BE2C (cell line): ENCODE results near the gene KCNE4.
"Not testable (repeated sequence)": the region's sequence is repeated elsewhere in the genome, so short reads cannot be mapped to it uniquely, and the experiment has no call there.

Experiments
- DNase-seq: peaks from one replicate; pipeline ENCODE4 v3.0.0-alpha.2; 2020
- H3K27me3 ChIP-seq: fragments of 250-450 bp; sonication (Bioruptor Pico); 2 replicates; pipeline ENCODE4 v1.5.1; 2020; ENCODE audit warnings: mild to moderate bottlenecking
- H3K36me3 ChIP-seq: fragments of 250-450 bp; sonication (Bioruptor Pico); 2 replicates; pipeline ENCODE4 v1.5.1; 2020; ENCODE audit warnings: mild to moderate bottlenecking
- H3K4me1 ChIP-seq: fragments of 250-450 bp; sonication (Bioruptor Pico); 2 replicates; pipeline ENCODE4 v1.5.1; 2020
- H3K4me3 ChIP-seq: 2 replicates; pipeline ENCODE4 v1.5.1; 2011; ENCODE audit warnings: low read depth, low read length
- H3K9me3 ChIP-seq: fragments of 250-450 bp; sonication (Bioruptor Pico); 2 replicates; pipeline ENCODE4 v1.5.1; 2020
- TF ChIP-seq, protein P1 (sequence below): IDR thresholded peaks from 2 replicates; pipeline ENCODE4 v1.5.1; 2012; ENCODE audit warnings: mild to moderate bottlenecking, low read depth, low read length

Gene KCNE4

DNA sequence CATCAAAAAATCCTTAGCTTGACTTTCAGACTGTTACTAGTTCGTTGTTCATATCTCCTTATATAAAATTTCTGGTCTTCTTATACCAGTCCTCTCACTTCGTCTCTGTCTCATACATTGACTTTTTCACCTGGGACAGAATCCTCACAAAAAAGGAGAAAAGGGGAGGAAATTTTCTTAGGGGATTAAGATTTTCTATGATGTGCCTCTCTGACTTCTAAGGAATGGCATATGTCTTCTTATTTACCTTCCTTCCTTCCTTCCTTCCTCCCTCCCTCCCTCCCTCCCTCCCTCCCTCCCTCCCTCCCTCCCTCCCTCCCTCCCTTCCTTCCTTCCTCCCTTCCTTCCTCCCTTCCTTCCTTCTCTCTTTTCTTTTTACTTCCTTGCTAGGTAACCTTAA is 27.9 kb downstream of the KCNE4 start:
- peaks cover 21% of the 10 kb centered on the region for H3K4me1 ChIP-seq
- no peaks in the 10 kb centered on the region; the same call in 1 of the 2 replicates for H3K9me3 ChIP-seq
- no peak for DNase-seq
- TF ChIP-seq, protein P1, sequence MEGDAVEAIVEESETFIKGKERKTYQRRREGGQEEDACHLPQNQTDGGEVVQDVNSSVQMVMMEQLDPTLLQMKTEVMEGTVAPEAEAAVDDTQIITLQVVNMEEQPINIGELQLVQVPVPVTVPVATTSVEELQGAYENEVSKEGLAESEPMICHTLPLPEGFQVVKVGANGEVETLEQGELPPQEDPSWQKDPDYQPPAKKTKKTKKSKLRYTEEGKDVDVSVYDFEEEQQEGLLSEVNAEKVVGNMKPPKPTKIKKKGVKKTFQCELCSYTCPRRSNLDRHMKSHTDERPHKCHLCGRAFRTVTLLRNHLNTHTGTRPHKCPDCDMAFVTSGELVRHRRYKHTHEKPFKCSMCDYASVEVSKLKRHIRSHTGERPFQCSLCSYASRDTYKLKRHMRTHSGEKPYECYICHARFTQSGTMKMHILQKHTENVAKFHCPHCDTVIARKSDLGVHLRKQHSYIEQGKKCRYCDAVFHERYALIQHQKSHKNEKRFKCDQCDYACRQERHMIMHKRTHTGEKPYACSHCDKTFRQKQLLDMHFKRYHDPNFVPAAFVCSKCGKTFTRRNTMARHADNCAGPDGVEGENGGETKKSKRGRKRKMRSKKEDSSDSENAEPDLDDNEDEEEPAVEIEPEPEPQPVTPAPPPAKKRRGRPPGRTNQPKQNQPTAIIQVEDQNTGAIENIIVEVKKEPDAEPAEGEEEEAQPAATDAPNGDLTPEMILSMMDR = no peak
- no peak overlapping the region for H3K4me3 ChIP-seq
- no peaks in the 10 kb centered on the region for H3K27me3 ChIP-seq
- H3K36me3 ChIP-seq = no peaks in the 10 kb centered on the region

- not testable (repeated sequence) for DNase-seq
Observed at GRCh38 chr2:223080790-223081360, 28.9 kb downstream of the KCNE4 start.

GRCh38 chr2:223081789-223082188 is 29.8 kb downstream of the KCNE4 start:
- no peaks in the 10 kb centered on the region for H3K36me3 ChIP-seq
- peaks cover 35% of the 10 kb centered on the region for H3K4me1 ChIP-seq
- H3K4me3 ChIP-seq = no peak overlapping the region
- TF ChIP-seq, protein P1 = no peak
- H3K27me3 ChIP-seq = no peaks in the 10 kb centered on the region
- DNase-seq = no peak
- no peaks in the 10 kb centered on the region; the same call in 1 of the 2 replicates for H3K9me3 ChIP-seq

More at GRCh38 chr2:223080790-223081360, 28.9 kb downstream of the KCNE4 start:
- H3K4me3 ChIP-seq, H3K9me3 ChIP-seq, H3K27me3 ChIP-seq, H3K36me3 ChIP-seq: not testable (repeated sequence)
- H3K4me1 ChIP-seq = peaks cover 28% of the 10 kb centered on the region

DNA sequence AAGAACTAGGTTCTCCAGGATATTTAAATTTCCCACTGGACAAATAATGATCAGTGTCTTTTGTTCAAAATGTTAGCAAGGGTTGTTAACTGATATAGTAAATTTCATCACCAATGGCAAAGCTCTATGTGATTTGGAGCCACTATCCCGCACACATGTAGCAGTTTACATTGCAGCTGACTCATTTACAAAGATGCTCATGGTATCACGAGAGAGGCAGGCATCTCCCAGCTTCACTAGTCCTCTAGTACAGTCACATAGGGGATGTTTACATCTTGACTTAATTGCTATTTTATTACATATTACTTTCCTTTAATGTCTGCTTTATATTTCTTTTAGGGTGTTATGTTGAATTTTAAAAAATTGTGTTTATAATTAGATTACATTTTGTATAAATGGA is 30.7 kb downstream of the KCNE4 start:
- no peaks in the 10 kb centered on the region for H3K36me3 ChIP-seq
- TF ChIP-seq, protein P1 = no peak
- no peak overlapping the region for H3K4me3 ChIP-seq
- H3K27me3 ChIP-seq = no peaks in the 10 kb centered on the region
- H3K4me1 ChIP-seq = peaks cover 35% of the 10 kb centered on the region
- DNase-seq = no peak
- no peaks in the 10 kb centered on the region for H3K9me3 ChIP-seq

GRCh38 chr2:223083402-223084070 is 31.5 kb downstream of the KCNE4 start:
- DNase-seq = no peak
- no peaks in the 10 kb centered on the region for H3K9me3 ChIP-seq
- peaks cover 33% of the 10 kb centered on the region for H3K4me1 ChIP-seq
- no peaks in the 10 kb centered on the region for H3K36me3 ChIP-seq
- no peak overlapping the region for H3K4me3 ChIP-seq
- no peaks in the 10 kb centered on the region for H3K27me3 ChIP-seq
- TF ChIP-seq, protein P1 = no peak

- Histone ChIP-seq H3K9me3 (no peaks in the 10 kb centered on the region), H3K4me3 (no peak overlapping the region), H3K36me3 (no peaks in the 10 kb centered on the region), H3K27me3 (no peaks in the 10 kb centered on the region), H3K4me1 (peaks cover 31% of the 10 kb centered on the region)
- TF ChIP-seq, protein P1 = peak; percentile 38
- peak; percentile 91 for DNase-seq
Observed at GRCh38 chr2:223084873-223085272, 32.9 kb downstream of the KCNE4 start.
